ENCODE data around the gene KBTBD2.

DNA sequence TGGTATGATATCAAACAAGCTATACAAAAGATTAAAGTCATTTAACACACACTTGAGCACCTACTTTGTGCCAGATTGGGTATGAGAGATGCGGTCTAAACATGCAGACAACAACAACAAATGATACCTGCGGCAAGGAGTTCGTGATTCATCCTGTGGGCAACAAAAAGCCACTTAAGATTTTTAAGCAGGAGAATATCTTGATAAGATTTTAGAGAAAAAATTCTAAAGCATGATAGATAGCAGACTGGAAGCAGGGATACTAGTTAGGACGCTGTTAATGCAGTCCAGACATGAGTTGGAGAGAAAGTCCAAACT lies 1.6 kb upstream of the KBTBD2 start:
- TF ChIP-seq CTCF (IDR thresholded peaks at IDR 0.05; ENCODE audit: poor library complexity, severe bottlenecking): no peak
- no peak for TF ChIP-seq EZH2 (IDR thresholded peaks at IDR 0.05; ENCODE audit: borderline replicate concordance, insufficient read depth, low read length, poor library complexity, severe bottlenecking)
- no peak for TF ChIP-seq RAD21 (conservative IDR thresholded peaks at IDR 0.05)
- no peak for TF ChIP-seq EP300 (conservative IDR thresholded peaks at IDR 0.05; ENCODE audit: poor library complexity, severe bottlenecking)
- no peak for TF ChIP-seq REST (IDR thresholded peaks at IDR 0.05; ENCODE audit: borderline replicate concordance)
- no peak for TF ChIP-seq POLR2AphosphoS5 (IDR thresholded peaks at IDR 0.05)
- no peak for TF ChIP-seq SMC3 (conservative IDR thresholded peaks at IDR 0.05; ENCODE audit: poor library complexity)
- no peak for TF ChIP-seq MXI1 (conservative IDR thresholded peaks at IDR 0.05; ENCODE audit: poor library complexity, severe bottlenecking)
- TF ChIP-seq TAF1 (IDR thresholded peaks at IDR 0.05; ENCODE audit: low read depth): no peak
